ENCODE results near the gene ABCA12.

The ABCA12 gene

DNA sequence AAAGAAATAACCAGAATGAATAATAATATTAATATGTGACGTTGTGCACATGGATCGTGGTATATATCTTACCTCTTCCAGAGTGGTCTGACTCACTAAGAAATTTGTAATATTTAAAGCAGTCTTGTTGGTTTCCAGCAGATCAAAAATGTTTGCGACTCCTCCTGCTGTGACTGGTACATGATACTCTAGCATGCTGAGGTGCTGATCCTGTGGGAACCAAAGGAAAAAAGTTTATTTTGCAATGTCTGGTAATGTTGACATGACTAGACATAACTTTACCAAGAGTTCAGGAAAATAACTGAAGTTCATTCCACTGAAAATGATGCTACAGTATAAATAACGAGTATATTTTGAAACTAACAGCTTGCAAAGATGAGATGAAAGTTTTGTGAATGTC is 204.4 kb downstream of the ABCA12 start:
- no peak for DNase-seq (ENCODE audit: low read depth)

DNA sequence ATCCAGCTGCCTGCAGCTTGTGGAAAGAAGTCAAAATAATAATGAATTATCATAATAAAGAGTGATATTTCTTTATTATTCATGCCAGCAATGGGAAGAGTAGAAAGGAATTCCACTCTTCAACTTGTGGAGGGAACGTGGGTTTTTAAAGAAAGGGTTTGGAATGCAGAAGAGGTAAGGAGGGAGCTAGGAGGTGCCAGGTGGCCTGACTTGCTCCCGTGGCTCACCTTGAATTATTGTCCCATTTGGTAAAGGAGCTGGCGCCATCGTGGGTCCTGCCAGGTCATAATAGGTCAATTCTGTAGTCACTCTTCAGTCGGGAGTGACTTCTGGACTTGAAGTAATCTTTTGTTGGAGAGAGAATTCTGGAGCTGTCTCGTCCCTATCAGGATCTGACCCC is 233.8 kb downstream of the ABCA12 start:
- no peak for DNase-seq (ENCODE audit: low read depth)

DNA sequence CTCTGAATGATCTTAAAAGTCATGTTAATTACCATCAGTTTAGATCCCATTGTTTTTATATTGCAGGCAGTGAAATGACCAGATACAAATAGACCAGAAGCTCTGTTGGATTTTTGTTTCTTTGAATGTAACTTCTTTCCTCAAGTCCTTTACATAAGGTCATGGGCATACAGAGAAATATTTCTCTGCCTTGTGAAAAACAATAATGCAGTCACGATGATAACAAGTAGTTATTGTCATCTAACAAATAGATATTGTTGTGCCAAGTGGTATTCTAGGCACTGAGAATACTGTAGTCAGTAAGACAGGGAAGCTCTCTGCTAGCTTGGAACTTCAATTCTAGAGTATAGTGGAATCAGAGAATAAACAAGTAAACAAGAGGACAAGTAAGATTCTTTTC is 234.2 kb downstream of the ABCA12 start:
- DNase-seq (ENCODE audit: low read depth) = no peak

DNA sequence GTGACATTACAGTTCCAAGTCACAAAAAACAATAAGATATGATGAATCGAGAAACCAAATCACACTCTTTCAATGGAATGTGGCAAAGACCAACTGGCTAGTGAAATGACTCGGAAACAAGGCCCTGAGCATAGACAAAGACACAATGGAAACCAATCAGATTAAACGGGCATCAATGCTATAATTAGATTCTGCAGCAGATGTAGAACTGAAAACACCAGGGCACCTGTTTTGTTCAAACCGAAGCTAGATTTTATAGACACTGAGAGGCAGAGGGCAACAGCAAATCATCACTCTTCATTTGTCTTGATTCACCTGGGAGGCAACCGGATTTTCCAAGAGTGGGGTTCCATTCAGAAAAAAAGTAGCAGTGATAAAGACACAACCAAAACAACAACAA is 236.1 kb downstream of the ABCA12 start:
- DNase-seq (ENCODE audit: low read depth) = no peak

DNA sequence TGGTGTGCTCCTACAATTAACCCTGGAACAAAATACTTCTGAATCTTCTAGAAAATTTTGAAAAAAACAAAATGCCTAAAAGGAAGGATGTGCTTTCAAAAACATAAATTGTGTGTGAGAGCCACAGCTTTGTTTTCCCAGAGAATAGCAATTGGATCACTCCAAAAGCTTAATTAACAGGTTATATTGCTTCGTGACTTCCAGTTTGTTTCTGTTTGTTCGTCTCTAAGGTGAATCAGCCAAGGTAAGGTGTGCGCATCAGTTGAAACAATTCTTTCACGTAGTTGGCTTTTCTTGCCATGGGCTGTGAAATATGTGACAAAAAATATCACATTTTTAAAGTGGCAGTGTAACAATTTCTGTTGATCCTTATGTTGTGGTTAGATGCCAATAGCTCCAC is 238.7 kb downstream of the ABCA12 start:
- no peak for DNase-seq (ENCODE audit: low read depth)

DNA sequence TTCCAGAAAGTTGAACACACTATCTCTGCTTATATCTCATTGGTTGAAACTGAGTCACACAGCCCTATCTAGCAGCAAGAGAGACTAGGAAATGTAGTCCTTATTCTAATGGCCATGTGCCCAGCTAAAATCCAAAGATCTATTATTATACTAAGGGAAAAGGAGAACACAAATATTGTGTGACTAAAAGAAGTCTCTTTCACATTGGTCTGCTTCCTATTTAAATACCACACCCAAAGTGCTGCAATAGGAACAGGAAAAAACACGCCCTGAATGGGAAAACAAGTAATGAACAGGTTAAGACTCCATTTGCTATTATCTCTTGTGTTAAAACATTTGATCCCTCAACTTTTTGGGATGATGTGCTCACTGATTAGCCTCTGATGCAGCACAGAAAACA is 242.2 kb downstream of the ABCA12 start:
- no peak for DNase-seq (ENCODE audit: low read depth)

DNA sequence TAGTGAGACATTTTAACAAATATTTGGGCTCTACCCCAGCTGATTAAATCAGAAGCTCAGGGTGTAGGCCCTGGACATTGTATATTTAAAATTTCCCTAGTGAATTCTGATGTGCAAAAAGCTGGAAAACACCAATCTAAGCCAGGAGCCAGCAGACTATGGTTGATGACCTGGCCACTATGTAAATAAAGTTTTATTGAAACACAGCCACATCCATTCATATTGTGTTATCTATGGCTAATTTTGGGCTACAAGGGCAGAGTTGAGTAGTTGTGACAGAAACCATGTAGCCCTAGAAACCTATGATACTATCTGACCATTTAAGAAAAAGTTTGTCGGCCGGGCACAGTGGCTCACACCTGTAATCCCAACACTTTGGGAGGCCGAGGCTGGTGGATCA is 243.0 kb downstream of the ABCA12 start:
- DNase-seq (ENCODE audit: low read depth) = no peak

DNA sequence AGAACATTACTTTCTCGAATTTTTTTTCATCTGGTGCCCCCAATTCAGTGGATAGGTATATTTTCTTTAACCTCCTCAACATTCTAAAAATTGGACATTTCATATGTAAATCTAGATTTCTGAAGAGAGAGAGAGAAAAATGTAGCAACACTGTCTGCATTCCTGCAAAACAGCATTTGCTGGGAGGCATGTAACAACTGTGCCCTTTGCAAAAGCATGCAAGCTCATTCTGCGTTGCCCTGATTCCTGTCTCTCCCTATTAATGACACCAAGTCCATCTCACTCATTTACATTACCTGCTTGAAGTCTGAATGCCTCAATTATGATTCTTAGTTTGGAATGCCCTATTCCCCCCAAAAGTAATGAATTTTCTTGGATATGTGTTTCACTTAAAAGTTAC is 249.1 kb downstream of the ABCA12 start:
- DNase-seq (ENCODE audit: low read depth) = no peak

DNA sequence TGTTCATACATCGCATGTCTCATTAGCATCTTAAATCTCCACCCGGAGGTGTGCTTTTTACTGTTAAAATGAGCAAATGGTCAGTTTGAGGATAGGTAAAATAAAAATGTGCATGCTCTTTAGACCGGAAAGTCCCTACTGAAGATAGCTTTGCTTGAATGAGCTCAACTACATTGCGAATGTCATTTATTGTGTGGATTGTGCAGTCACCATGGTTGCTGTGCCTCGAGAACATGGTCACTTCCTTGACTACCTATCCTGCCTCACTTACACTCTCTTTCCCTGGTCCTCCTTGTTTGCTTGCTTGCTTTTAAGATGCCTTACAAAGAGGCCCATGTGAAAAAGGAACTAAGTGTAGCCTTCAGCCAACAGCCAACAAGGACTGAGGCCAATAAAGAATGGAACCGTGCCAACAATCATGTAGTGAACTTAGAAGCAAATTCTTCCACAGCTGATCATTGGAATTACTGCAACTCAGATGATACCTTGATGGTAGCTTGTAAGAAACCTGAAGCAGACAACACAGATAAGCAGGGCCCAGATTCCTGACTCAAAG is 256.7 kb downstream of the ABCA12 start:
- no peak for DNase-seq (ENCODE audit: low read depth)
